ENCODE results near the gene ACACB.

The ACACB gene

DNA sequence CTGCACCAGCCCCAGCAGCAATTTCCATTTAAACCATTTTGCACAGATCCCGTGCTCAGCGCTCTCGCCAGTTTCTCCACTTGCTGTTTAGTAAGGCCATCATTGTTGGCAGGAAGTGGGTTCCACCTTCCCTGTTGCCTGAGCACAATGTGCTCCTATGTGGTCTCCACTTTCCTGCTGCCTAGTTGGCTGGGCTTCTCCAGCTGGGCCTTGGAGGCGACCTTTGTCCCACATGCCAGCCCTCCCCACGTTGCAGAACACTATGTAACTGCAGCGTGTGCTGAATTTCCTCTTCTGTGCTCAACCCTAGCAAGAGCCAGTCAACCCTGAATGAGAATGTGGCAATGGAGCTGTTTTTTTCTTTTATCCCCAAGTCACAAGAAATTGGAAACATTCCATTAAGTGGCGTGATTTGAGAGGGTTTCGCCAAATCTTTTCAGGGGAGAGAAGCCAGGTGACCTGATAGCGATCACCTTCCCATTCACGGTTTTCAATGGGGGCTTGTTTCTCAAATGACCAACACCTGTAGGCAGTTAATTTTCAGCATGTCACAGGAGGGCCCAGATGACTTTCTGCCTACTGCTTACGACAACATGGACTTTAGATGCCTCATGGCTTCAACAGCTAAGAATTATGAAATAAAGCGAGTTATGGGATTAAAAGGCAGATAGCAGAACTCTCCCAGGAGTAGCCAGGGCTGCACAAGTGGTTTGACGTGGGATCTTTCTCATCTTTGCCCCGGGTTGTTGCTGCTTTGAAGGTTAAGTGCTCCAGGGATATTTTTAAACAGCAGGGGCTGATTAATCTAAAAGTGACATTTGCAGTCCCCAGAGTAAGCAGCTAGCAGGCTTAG lies at the start of gene ACACB:
Gene ACACB, plus strand, starts transcription at position 830 of the 853 bp plus-strand sequence. CDS start 22,819 bp downstream, outside the sequence.
- DNase-seq (ENCODE audit: low read depth in 2 of 2) = no peak

DNA sequence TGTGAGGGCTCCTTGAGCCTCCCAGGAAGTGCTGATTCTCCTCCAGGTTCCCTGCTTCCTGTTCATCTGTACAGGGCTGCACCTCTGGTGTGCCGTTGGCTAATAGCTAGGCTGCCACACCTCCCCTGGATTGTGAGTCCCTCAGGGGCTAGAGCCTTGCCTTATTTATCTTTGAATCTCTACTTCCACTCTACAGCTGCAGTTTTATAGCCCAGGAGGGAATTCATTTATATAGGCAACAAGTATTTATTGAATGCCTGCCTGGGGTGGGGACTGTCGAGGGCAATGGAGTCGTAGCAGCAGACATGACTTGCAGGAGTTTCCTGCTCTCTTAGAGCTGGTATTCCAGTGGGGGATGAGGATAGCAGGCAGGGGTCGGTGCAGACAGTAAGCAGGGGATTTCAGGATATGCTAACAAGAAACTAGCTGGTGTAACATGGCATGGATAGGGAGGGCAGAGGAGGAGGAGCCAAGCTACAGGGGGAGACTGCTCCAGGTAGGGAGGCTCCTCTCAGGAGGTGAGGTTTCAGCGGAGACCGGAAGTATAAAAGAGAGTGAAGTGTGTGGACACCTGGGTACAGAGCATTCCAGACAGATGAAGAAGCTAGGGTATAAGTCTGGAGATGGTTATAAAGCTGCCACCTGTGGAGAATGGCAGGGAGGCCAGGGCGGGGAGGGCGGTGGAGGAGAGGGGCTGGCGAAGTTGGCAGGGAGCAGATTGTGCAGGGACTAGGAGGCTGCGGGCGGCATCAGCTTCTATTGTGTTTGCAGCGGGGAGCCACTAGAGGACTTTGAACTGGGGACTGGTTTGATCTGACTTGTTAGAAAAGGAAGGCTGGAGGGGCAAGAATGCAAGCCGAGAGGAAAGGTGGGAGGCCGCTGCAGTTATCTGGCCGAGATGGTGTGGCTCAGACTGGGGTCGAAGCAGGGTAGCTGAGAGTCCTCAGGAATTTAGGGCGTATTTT lies 46.8 kb upstream of the ACACB start:
- no peak for DNase-seq (ENCODE audit: low read depth in 2 of 2)

DNA sequence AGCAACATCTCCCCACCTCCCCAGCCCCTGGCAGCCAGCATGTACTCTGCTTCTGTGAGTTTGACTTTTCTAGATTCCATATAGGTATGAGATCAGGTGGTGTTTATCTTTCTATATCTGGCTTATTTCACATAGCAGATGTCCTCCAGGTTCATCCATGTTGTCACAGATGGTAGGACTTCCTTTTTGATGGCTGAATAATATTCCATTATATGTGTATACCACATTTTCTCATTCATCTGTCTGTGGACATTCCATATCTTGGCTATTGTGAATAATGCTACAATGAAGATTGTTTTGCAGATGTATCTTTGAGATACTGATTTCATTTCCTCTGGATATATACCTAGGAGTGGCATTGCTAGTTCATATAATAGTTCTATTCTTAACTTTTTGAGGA lies 41.5 kb upstream of the ACACB start:
- DNase-seq (ENCODE audit: low read depth in 2 of 2) = no peak

DNA sequence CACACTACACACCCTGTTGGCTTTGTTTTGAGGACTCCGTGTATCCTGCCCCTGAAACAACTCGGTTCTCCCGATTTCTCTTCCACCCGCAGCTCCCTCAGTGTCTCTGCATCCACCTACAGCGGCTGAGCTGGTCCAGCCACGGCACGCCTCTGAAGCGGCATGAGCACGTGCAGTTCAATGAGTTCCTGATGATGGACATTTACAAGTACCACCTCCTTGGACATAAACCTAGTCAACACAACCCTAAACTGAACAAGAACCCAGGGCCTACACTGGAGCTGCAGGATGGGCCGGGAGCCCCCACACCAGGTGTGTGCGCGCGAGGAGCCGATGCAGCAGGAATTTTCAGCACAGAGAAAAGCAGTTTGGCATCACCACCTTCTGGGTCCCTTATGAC lies 33.6 kb upstream of the ACACB start:
- DNase-seq (ENCODE audit: low read depth in 2 of 2) = no peak

DNA sequence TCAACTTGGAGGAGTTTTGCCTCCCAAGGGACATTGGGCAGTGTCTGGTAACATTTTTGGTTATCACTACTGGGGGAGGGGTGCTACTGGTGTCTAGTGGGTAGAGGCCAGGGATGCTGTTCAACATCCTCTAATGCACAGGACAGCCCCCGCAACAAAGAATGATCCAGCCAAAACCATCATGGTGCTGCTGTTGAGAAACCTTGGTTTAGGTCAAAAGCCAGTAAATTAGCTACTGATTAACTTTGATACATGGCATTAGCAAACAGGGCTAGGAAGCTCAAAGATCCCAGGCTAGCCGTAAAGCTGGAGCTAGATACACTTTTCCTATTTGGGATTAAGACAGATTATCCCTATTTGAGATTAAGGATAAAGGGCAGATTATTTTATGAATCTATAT lies 32.0 kb upstream of the ACACB start:
- no peak for DNase-seq (ENCODE audit: low read depth in 2 of 2)

DNA sequence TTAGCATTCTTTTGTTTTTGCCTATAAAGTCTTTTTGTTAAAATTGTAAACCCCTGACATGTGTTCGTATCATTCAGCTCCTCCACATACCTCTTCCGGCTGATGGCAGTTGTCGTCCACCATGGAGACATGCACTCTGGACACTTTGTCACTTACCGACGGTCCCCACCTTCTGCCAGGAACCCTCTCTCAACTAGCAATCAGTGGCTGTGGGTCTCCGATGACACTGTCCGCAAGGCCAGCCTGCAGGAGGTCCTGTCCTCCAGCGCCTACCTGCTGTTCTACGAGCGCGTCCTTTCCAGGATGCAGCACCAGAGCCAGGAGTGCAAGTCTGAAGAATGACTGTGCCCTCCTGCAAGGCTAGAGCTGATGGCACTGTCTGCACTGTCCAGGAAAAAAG lies 30.8 kb upstream of the ACACB start:
- no peak for DNase-seq (ENCODE audit: low read depth in 2 of 2)

DNA sequence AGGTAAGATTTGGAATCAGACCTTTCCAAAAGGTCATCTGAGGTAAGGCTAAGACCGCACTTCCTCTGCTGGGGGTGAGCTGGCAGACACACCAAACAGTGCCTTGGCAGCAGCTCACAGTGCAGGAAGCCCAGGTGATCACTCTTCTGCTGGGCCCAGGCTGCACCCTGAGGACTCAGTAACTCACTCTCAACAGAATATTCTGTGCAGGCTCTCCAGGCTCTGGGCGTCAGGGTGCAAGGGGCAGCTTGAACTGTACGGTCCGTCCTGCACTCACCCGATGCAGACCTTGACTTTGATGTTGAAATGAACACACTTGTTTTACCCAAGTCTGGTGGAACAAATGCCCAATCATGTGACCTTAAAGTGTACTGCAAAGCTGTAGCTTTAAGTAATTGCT lies 29.1 kb upstream of the ACACB start:
- no peak for DNase-seq (ENCODE audit: low read depth in 2 of 2)

DNA sequence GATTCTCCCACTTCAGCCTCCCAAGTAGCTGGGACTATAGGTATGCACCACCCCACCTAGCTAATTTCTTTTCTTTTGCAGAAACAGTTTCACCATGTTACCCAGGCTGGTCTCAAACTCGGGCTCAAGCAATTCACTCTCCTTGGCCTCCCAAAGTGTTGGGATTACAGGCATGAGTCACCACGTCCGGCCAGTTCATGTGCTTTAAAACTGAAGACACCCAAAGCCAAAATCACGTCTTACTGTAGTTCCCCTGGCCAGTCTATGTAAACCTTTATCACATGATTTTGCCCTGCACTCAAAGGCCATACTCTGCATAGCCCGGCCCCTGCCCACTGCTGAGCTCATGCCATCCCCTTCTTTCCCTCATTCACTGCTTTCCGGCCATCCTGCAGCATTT lies 27.6 kb upstream of the ACACB start:
- no peak for DNase-seq (ENCODE audit: low read depth in 2 of 2)

DNA sequence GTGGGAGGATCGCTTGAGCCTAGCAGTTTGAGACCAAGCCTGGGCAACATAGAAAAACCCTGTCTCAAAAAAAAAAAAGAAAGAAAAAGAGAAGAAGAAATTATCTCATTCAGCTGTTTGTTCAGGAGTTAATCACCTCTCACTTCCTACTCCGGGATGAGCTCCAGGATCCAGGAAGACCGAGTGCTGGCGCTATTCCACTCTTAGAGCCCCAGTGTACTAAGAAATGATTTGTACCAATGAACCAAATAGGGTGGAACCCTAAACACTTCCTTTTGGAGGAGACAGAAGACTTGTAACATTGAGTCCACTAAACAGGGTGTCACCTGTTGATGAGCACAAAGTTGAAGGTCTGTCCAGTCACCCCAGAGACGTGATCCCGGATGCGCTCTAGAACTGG lies 26.7 kb upstream of the ACACB start:
- DNase-seq (ENCODE audit: low read depth in 2 of 2) = no peak

DNA sequence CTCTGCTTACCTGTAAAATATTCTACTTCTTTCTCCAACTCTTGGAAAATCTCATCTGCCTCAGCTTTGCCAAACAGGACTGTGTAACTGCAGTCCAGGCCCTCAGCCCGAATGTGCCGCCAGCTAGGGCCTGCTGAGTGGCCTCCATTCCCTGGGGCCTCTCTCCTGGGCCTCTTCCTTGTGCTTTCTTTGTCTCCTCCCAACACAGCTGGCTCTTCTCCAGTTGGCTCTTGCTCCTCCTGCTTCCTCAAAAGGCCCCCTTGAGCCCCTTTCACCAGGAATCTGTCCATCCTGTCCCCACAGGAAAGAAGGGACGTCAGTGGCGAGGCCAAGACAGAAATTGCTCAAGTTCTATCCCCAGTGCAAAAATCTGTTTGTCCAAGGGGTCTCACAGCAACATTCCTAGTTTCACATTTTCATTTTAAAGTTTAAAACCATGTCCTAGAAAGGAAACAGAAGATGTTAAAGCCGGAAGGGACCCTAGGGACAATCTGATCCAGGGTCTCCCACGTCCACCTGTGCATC lies 23.8 kb upstream of the ACACB start:
- no peak for DNase-seq (ENCODE audit: low read depth in 2 of 2)

DNA sequence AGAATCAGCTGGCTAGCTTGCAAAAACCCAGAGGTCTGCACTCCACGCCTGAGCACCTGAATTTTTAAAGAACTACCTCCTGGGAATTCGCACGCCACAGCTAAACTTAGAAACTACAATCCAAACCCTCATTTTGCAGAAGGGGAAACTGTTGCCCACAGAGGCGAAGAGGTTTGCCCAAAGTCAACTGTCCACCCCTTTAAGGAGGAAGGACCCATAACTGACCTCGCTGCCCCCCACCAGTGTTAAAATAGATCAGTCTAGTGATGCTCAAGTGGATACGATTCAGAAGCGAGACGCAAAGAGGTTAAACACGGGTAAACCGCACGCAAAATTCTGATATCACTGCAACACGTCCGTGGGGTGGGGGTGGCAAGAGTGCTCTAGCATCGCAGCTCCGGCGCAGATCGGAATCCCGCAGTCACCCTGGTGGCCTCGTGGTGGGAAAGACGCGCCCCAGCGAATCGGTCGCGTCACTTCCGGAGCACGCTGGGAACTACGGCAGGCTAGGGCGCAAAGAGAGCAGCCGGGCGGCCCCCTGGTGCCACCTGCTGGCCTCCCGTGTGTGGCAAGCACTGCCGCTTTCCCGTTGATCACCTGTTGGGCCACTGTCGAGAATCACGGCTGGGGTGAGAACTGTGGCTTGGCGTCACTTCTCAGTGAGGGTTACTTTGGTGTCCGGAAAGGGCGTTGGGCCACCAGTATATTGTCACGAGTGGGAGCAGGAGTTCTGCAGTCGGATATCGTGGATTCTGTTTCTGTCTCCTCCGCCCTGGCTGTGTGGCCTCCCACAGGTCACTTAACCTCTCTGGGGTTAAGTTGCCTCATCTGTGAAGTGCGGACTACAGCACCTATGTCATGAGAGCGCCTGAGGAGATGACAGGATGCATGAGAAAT lies 23.1 kb upstream of the ACACB start, which contains the start of gene ALKBH2:
Gene ALKBH2, minus strand, starts transcription at position 451 of the 897 bp plus-strand sequence. CDS start 686 bp downstream, outside the sequence.
- peak; percentile 68 for DNase-seq (ENCODE audit: low read depth in 2 of 2)

DNA sequence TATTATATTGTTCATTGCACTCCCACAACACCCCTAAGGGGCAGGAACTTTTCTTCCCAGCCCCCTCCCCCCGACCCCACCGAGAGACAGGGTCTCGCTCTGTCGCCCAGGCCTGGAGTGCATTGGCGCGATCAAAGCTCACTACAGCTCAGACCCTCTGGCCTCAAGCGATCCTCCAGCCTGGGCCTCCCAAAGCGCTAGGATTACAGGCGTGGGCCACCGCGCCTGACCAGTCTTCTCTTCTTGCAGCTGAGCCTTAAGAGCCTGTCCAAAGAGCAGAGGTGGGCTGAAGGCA lies 19.3 kb upstream of the ACACB start:
- no peak for DNase-seq (ENCODE audit: low read depth in 2 of 2)

DNA sequence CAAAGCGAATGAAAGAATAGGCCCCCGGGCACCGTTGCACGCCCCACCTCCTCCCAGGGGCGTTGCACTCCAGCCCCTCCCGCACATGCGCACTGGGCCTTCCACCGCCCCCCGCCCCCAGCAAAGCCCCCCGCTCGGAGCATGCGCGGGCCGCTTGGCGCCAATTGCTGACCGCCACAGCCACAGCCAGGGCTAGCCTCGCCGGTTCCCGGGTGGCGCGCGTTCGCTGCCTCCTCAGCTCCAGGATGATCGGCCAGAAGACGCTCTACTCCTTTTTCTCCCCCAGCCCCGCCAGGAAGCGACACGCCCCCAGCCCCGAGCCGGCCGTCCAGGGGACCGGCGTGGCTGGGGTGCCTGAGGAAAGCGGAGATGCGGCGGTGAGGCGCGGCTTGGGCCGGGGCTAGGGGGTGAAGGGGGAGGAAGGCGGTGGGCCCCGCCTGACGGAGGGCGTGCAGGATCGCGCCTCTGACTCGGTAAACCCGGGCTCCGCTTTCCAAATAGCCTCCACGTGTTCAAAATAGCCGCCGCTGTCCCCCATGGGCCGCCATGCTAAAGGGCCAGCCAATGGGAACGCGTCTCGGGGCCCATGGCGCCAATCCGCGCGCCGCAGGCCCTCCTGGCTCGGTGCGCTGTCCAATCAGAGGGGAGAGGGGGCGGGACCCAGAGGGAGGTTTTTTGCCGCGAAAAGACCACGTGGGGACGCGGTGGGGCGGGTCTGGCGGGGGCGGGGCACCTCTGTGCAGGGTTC lies 18.8 kb upstream of the ACACB start, which contains the start of gene UNG:
Gene UNG, plus strand, starts transcription at position 163 of the 748 bp plus-strand sequence. Its CDS starts 83 bp downstream, at position 246.
- peak; percentile 87 to 88 for DNase-seq (ENCODE audit: low read depth in 2 of 2)

DNA sequence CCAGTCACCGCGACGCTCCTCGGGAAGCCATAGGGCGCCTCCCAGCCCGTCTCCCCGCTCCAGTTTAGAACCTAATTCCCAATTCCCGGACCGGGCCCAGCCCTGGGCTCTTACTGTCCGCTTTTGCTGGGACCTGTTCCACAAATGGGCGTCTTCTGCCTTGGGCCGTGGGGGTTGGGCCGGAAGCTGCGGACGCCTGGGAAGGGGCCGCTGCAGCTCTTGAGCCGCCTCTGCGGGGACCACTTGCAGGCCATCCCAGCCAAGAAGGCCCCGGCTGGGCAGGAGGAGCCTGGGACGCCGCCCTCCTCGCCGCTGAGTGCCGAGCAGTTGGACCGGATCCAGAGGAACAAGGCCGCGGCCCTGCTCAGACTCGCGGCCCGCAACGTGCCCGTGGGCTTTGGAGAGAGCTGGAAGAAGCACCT lies 18.2 kb upstream of the ACACB start:
- DNase-seq (ENCODE audit: low read depth in 2 of 2) = no peak

DNA sequence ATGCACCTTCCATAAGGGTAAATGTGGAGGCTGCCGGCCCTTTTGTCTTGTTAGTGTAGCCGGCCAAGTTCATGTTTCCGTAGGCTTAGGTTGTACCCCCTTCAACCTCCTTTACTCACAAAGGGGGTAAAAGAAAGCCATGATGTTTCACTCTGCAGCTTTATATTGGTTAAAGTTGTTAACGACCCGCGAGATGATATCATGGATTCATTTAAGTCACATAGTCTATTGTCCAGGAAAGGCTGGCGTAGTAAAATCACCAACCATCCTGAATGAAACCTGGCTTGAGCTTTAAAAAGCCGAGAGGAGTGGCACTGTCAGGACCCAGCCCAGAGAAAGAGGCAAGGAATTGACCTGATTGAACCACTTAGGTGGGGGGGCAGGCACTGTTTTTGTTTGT lies 17.7 kb upstream of the ACACB start:
- DNase-seq (ENCODE audit: low read depth in 2 of 2) = no peak

DNA sequence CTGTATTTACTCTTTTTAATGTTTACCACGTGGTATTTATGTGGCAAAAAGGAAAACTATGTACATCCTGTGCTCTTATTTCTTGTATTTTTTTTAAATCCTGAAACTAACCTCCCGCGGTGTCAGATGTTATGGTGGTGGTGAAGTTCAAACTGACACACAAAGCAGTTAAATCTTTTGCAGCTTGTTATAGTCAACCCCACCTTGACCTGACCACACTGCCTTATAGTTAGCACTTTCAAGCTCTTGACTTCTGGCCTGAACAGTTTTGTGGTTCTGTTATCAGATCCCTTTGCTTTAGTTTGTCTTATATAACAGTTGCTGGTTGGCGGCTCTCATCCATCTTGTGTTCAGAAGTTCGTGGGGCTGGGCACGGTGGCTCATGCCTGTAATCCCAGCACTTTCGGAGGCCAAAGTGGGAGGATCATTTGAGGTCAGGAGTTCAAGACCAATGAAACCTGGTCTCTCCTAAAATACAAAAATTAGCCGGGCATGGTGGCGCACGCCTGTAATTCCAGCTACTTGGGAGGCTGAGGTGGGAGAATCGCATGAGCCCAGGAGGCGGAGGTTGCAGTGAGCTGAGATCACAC lies 16.9 kb upstream of the ACACB start:
- no peak for DNase-seq (ENCODE audit: low read depth in 2 of 2)

DNA sequence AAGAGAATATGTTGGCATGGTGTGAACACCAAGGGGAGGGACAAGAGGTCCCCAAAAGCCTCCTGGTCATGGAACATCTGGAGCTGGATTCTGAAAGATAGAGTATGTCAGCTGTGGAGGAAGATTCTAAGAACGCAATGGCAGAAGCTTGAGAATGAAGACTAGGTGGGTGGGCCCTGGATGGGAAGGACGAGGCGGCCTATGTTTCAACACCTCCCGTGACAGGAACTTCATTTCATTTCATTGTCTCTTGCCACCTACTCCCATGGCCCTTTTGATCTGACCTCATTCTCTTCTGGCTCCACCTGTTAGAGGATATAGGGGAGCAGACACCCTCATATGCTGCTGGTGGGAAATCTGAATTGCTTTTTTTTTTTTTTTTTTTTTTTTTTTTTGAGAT lies 15.6 kb upstream of the ACACB start:
- no peak for DNase-seq (ENCODE audit: low read depth in 2 of 2)

DNA sequence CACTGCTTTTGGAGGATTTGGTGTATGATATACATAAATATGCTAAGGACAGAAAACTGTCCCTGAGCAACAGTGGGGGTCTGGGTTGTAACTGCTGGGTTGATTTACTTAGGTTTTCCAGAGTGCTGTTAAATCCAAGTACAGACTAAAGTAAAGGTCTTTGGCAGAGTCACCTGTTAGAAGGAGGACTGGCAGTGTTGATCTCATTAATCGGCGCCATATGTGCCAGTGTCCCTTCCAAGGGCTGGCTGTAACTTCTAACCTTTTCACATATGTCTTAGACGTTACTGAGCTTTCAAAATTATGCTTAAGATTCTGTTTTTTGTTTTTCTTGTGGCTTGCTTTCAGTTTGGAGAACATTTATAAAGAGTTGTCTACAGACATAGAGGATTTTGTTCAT lies 13.9 kb upstream of the ACACB start:
- DNase-seq (ENCODE audit: low read depth in 2 of 2) = no peak

DNA sequence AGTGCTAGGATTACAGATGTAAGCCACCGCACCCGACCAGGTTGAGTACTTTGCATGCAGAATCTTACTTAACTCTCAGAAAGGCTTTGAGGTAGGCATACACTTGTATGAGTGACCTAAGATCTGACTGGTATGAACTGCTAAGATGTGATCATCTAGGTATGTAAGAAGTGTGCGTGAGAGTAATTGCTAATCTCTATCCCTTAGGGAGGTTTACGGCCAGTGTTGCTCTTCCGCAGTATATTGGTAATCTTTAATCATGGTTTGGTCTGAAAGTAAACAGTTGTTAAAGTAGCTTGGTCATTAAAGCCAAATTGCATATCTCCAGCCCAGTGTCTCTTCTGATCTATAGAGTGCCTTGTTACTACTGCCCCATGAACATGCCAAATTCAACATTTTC lies 11.2 kb upstream of the ACACB start:
- no peak for DNase-seq (ENCODE audit: low read depth in 2 of 2)

DNA sequence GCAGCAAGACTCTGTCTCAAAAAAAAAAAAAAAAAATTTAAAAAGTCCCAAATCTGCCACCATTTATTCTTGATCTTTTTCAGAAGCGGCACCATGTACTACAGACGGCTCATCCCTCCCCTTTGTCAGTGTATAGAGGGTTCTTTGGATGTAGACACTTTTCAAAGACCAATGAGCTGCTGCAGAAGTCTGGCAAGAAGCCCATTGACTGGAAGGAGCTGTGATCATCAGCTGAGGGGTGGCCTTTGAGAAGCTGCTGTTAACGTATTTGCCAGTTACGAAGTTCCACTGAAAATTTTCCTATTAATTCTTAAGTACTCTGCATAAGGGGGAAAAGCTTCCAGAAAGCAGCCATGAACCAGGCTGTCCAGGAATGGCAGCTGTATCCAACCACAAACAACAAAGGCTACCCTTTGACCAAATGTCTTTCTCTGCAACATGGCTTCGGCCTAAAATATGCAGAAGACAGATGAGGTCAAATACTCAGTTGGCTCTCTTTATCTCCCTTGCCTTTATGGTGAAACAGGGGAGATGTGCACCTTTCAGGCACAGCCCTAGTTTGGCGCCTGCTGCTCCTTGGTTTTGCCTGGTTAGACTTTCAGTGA lies 6.5 kb upstream of the ACACB start:
- DNase-seq (ENCODE audit: low read depth in 2 of 2) = no peak

Measured in fibroblast of skin of left biceps (primary cell).